NCI-H226 (cell line): ENCODE data around the gene TFPI2.
"Not testable (repeated sequence)": the region's sequence is repeated elsewhere in the genome, so short reads cannot be mapped to it uniquely, and the experiment has no call there.

Experiments
- DNase-seq: peaks from one replicate; pipeline ENCODE4 v3.0.0-alpha.2; 2015

TFPI2 gene, protein sequence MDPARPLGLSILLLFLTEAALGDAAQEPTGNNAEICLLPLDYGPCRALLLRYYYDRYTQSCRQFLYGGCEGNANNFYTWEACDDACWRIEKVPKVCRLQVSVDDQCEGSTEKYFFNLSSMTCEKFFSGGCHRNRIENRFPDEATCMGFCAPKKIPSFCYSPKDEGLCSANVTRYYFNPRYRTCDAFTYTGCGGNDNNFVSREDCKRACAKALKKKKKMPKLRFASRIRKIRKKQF

DNA sequence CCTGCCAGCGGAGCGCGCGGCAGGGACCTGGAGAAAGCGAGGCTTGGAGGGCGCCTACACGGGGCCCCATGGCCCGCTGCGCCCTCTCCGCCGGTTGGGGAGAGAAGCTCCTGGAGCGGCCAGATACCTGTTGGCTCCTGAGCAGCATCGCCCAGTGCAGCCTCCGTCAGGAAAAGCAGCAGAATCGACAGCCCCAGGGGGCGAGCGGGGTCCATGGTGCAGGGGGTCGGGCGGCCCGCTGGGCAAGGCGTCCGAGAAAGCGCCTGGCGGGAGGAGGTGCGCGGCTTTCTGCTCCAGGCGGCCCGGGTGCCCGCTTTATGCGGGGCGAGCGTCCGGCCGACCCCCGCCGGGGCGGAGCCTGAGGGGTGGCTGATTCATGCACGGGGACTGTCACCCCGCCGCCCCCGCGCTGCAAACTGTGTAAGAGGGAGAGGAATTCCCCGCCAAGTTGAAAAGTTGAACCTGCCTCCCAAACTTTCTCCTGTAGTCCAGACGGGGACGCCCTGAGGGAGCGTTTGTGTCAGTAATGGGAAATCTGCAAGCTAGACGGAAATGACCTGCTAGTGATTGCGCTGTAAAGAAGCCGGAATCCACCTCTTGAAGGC is at the start of gene TFPI2:
TSS of gene TFPI2 (minus strand) at position 290 of the 605 bp plus-strand sequence. CDS start at position 215, 75 bp downstream.
- peak; percentile 73 for DNase-seq

DNA sequence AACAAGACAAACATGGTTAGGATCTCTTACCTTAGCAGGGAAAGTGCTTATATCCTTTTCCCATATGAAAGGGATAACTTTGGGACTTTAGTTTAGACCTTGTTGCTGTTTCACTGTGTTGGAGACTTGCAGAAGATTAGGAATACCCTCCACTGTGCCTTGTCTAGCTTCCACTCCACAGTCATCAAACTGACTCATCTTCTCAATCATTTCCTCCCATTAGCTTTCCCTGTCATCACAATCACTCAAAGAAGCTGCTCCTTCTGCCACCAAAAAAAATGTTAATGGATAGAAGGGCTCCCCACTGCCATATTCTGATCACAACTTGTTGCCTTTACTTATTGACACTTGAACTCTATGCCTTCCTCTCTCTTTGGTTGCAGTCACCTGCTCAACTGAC is 47.7 kb upstream of the TFPI2 start:
- no peak for DNase-seq

DNA sequence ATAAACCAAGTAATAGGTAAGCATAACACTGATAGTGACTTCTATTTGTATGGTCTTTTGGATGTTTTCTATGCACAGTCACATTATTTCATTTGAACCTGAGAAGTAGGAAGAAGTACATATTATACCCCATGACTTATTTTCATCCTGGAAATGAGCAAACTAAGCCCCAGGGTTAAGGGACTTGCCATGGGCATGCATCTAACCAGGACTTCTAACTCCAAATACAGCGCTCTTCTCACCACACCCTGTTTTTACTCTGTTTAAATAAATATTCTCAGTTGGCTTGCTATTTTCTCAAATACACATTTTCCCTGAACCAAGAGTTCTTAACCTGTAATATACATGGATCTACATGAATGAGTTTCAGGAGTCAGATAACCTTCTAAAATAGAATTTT is 47.3 kb upstream of the TFPI2 start:
- no peak for DNase-seq

DNA sequence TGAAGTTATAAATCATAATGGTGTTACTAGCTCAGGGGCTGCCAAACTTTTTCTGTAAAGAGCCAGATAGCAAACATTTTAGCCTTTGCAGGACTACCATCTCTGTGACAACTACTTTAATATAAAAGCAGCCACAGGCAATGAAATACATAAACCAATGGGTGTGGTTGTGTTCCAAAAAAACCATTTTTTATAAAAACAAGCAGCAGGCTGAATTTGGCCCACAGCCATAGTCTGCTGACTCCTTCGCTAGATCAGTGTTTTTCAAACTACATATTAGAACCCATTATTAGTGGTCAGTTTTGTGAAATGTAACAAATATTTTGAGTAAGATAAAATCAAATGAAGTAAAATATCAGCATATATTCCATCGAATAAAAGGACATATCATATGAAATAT is 44.5 kb upstream of the TFPI2 start:
- DNase-seq, result no peak

DNA sequence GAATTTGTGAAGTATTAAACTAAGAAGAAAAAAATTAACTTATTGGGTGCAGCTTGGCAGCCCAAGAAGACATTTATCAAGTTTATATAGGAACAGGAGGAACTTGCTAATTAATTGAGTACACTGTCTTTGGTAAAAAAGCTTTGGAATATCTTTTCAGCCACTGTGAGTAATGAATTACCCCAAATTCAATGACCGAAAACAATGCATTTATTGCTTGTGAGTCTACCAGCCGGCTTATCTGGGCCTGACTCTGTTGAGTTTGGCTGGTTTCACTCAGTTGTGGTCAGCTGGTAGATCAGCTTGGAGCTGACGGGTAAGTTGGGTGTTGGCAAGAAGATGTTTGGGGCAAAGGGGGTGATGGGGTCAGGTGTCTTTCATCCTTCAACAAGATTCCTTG is 42.6 kb upstream of the TFPI2 start:
- no peak for DNase-seq

DNA sequence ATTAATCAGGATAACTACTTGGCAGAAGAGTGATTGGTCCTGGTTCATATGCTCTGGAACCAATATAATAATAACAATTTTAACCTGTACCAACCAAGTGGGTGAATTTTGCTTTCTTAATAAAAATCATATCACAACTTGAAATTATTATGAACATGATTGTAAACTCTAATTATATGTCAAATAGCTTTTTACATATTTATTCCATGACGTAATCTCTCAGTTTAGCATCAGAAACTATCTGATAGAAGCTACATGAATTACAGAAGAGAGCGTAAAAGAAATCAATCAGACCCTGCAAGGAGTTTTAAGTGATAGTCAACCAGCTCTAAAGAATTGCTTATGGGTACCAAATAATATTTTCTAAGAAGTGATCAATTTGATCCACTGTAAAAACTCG is 41.1 kb upstream of the TFPI2 start:
- no peak for DNase-seq

DNA sequence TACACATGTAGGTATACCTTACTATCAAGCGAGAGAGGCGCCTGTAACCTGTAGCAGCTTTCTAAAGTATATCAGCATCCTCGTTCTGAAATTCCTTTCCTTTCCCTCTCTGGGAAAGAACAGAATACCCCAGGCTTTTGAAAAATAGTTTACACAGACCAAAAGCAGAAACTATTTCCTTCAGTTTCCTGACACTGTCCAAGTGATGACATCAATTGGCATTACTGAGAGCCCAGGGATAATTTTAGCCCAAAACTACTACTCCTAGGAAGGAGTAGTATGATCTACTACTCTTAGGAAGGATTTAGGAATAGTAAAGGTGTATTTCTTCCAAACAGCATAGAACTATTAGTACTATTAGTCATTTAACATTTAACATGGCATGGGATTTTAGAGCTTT is 37.0 kb upstream of the TFPI2 start:
- no peak for DNase-seq

DNA sequence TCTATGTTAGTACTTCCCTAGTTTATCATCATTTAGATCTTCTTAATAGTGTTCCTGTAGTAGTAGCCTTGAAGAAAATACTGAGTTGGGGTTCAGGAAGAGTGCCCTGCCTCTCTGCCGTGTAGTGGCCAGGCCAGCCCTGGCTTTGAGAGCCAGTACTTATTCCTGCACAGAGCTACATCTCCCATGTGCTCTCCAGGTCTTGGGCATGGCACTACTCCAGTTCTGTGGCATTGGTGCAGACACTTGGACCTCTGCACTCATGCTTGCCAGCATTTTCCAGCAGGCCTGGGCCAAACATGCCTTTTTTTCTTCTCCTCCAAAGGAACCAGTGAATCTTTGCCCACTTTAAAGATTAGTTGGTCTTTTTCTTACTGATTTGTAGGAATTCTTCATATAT is 36.2 kb upstream of the TFPI2 start:
- no peak for DNase-seq

DNA sequence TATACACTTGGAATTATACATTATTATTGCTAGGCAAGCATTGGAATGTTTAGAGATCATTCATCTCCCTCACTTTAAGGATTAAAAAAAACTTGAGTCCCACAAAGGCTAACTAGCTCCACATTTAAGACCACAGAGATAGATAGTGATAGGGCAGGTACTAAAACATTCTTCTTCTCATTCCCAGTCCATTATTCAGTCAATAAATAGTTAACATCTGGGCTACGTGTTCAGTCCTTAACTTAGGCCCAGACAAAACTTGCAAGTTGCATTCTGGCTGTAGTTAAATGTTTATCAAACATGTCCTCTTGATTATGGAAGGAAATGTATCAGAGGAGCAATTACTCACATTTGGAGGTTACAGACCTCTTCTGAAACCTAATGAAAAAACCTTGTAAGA is 33.4 kb upstream of the TFPI2 start:
- DNase-seq, result no peak

DNA sequence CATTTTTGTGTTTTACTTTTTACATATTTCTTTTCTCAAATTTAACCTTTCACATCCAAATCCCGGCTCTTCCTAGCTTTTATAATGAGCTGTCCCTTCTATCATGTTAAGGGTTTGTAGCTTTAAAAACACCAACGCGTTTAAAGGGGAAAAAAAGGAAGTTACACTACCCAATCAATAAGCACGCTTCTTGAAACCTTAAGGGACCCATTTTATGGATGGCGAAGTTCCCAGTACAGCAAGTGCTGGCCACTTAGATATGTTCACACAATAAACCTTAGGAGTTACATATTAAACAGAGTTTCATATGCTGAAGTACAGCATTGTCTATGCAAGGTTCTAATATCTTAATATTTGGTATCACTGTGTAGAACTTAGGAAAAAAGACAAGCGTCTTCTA is 32.7 kb upstream of the TFPI2 start:
- no peak for DNase-seq

DNA sequence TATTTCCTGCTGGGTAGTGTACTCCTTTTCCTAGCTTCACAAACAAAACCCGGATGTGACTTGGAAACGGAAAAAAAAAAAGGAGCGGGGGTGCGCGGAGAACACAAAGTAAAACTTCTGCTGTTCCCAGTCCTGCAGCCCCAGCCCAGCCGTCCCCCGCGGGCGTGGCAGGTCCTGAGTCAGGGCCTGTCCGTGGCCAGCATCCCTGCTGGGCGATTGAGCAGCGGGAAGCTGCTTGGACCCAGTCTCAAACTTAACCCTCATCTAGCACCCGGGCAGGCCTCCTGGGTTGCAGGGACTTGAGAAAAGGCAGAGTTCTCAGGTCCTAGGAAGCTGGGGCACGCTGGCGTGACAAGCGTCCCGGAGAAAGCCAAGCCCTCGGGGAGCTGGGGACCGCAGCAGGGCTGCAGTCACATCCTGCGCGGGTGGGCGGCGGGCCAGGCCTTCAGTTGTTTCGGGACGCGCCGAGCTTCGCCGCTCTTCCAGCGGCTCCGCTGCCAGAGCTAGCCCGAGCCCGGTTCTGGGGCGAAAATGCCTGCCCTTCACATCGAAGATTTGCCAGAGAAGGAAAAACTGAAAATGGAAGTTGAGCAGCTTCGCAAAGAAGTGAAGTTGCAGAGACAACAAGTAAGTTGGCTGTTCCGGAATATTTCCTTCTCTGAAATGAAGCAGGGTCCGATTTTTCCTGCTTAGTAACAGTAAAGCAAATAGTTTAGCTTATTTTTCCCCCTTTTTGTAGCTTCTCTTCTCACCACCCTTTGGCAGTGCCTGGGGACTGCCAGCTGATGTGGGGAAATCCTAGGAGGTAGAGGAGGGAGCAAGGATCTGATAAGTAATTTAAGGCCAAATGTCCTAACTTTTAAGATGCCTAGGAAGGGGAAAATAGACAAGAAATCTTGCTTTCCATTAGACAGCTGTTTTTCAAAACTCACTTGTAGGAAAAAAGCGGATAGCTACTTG is 31.3 kb upstream of the TFPI2 start, which contains the start of gene GNG11:
TSS of gene GNG11 (plus strand) at position 129 of the 960 bp plus-strand sequence. CDS start at position 532, 403 bp downstream.
- DNase-seq, result no peak

DNA sequence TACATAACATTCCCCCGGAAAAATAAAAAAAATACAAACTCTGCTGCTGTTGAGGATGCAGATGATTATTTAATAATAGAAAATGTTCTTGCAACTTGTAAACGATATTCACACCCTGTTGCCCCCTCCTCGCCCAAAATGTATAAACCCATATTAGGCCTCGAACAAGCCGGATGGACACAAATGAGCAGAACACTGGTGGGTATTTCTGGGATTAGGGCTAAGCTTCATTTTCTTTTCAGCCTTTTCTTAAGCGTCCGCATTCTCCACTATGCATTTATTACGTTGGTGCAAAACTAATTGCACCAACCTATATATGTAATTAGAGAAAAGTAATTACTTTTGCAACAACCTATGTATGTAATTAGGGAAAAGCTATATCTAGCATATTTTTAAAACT is 30.6 kb upstream of the TFPI2 start:
- no peak for DNase-seq

DNA sequence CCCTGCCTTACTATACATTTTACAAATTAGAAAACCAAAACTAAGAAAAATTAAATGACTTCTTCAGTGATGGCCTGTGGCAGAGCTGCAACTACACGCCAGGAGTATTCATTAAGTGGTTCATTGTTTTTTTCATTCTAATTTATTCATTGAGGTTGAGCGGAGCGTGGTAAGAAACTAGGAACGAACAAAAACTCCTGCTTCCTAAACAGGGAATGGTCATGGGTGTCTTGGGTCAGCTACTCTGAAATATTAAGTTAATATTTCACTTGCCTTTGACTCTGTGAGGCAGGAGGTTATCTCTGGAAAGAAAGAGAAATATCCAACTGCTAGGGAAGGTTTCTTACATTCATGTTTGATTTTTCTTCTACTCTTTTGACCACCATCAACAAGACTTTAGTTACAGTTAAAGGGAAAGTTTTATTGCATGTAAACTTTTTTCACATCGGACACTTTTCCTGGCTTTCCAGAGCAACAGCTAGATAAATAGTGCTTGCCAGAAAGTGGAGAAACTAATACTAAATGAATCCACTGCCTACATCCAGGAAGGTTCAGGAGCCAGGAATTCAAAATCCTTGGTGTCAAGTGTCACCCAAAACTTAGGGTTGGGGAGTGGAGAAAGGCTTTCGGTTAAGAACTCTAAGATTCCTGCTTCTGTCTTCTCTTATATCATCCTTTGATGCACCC is 30.1 kb upstream of the TFPI2 start:
- DNase-seq, result no peak

DNA sequence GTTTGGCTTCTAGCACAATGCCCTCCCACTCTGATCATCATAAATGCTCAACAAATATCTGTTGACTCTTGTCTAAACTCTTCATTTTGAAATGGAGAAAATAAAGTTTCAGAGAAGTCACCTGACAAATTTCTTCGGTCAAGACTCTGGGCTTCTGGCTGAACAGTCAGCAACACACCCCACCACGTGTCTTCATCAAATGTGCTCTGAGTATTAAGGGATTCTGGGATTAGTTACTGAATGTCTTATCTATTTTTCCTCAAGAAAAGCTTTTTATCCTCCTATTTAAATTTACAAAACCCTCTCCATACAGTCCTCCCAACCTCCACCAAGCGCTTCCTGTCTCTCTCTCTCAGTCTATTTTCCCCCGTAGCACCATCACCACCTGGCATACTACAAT is 25.8 kb upstream of the TFPI2 start:
- DNase-seq, result not testable (repeated sequence)

DNA sequence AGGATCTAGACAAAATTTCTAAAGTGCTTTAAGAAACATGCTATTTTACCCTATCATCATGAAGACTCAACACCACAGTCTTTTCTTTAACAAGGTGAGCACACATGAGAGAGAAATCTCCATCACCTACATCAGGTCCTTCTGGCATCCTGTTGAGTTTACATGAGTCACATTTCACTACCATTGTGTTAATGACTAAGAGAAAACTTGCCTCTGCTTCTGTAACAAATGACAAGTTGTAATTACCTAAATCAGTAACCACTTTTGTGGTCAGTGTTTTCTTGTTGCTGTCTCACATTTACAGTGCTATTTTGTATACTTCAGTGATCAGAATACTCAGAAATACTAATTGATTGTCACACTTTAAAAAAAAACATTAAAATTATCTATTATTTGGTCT is 25.3 kb upstream of the TFPI2 start:
- not testable (repeated sequence) for DNase-seq

DNA sequence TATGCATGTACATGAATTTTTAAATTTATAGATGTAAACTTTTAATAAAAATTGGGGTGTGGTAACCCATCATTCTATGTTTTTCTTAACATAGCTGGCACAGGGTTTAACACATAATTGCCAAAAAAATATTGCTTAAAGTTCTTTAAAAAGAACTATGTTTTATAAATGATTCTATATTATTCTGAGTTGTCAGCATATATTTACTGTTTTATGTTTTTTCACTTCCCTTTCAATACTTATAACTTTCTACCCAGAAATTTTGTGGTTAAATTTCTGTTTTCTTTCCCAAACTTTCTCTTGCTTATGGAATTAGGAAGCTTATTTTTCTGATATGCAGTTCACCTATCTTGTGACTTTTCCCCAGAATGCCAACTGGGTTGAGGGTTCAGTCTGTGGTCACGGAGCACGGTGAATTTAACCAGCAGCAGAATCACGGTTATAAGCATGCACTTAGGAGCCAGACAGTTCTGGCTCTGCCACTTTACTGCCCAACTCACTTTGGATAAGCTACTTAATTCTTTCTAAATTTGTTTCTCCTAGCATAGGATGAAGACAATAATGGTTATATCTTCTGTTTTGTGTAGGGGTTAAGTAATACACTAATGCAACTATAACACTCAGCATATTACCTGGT is 24.8 kb upstream of the TFPI2 start:
- DNase-seq, result not testable (repeated sequence)

DNA sequence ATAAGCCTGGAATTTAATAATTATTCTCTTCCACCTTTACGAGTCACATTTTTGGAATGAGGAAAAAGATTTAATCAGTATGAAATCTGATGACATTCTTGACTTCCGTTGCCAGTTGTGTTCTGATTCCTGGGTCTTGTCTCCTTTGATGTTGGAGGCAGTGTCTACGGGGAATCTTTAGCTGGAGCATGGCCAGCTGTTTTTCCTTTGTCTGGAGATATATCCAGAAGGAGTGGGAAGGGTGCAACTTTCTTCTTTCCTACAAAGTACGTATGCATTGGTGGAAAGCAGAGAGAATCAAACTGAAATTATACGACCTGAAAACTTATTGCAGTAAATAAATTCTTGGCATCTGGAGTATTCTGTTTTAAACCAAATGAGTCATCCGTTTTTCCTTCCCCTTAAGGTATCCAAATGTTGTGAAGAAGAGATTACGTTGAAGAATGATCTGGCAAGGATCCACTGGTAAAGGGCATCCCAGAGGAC is 24.1 kb upstream of the TFPI2 start:
- peak; percentile 81 for DNase-seq

DNA sequence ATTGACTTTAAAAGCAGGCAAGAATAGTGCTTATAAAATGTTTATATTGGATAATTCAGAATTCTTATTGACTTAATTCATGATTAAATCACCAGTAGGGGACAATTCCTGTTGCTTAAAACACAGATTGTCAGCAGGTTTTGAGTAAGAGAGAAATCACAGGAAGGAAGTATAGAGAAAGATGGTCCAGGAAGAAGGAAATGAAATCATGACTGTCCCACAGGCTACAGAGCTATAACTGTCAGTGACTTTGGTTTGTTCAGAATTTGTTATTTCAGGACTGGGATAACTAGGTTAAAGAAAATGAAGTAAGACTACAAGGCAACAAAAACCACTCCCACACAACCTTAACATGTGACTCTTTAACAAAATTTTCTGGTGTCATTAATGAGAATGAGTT is 22.6 kb upstream of the TFPI2 start:
- DNase-seq, result no peak

DNA sequence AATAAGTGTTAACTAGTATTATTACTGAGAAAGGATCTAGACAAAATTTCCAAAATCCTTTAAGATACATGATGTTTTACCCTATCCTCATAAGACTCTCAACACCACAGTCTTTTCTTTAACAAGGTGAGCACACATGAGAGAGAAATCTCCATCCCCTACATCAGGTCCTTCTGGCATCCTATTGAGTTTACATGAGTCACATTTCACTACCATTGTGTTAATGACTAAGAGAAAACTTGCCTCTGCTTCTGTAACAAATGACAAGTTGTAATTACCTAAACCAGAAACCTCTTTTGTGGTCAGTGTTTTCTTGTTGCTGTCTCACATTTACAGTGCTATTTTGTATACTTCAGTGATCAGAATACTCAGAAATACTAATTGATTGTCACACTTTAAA is 21.1 kb upstream of the TFPI2 start:
- DNase-seq, result not testable (repeated sequence)

DNA sequence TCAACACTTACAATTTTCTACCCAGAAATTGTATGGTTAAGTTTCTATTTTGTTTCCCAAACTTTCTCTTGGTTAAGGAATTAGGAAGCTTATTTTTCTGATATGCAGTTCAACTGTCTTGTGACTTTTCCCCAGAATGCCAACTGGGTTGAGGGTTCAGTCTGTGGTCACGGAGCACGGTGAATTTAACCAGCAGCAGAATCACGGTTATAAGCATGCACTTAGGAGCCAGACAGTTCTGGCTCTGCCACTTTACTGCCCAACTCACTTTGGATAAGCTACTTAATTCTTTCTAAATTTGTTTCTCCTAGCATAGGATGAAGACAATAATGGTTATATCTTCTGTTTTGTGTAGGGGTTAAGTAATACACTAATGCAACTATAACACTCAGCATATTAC is 20.7 kb upstream of the TFPI2 start:
- DNase-seq, result not testable (repeated sequence)

DNA sequence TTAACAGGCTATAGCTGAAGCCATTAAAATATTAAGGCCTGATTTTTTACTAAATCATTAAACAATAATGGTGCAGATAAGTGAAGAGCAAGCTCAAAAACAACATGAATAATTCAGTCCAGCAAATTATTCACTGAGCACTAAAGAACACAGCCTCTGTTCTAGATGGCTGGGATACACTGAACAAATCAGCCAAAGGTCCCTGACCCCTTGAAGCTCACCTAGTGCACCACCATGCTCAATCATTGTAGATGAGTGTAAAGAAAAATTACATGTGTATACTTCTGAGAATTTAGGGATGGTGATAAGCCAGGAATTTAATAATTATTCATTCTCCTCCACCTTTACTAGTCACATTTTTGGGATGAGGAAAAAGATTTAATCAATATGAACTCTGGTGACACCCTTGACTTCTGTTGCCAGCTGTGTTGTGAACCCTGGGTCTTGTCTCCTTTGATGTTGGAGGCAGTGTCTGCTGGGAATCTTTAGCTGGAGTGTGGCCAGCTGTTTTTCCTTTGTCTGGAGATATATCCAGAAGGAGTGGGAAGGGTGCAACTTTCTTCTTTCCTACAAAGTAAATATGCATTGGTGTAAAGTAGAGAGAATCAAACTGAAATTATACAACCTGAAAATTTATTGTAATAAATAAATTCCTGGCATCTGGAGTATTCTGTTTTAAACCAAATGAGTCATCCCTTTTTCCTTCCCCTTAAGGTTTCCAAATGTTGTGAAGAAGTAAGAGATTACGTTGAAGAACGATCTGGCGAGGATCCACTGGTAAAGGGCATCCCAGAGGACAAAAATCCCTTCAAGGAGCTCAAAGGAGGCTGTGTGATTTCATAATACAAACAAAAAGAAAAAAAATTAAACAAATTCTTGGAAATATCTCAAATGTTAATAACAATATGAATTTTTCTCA is 19.8 kb upstream of the TFPI2 start:
- peak; percentile 72 for DNase-seq
